ENCODE data around the gene DNAH3. TPM values are rescaled to one million over a fixed set of nuclear protein-coding genes. Genes with fewer than 3 reads are reported as not detected.
A peak's percentile ranks its signal among the peaks of the same experiment; 100 is the strongest.

Gene DNAH3
- total RNA-seq, 1 donor from 2014 or later = not detected

- Mint-ChIP-seq H3K9me3 (no peaks in the 10 kb centered on the region), H3K4me1 (ENCODE audit: low read depth) (peaks cover 76% of the 10 kb centered on the region), H3K27me3 (ENCODE audit: insufficient read depth) (no peaks in the 10 kb centered on the region), H3K27ac (peak overlapping the region; percentile 64), H3K4me3 (peak overlapping the region; percentile 17), H3K36me3 (ENCODE audit: low read depth) (peaks cover 30% of the 10 kb centered on the region)
- intact Hi-C loops (cut with micrococcal nuclease) = no loop called here
- peak; percentile 14 for DNase-seq (ENCODE audit: low spot score)
Measured at GRCh38 chr16:20904507-20905081, 246.1 kb downstream of the DNAH3 start.

- Mint-ChIP-seq H3K27me3 (ENCODE audit: insufficient read depth) (no peaks in the 10 kb centered on the region), H3K9me3 (no peaks in the 10 kb centered on the region), H3K4me3 (peak overlapping the region; percentile 17), H3K27ac (peak overlapping the region; percentile 64), H3K36me3 (ENCODE audit: low read depth) (peaks cover 30% of the 10 kb centered on the region), H3K4me1 (ENCODE audit: low read depth) (peaks cover 76% of the 10 kb centered on the region)
- intact Hi-C loops (cut with micrococcal nuclease) = no loop called here
- DNase-seq (ENCODE audit: low spot score) = no peak
Measured at GRCh38 chr16:20903899-20904506, 246.6 kb downstream of the DNAH3 start.

GRCh38 chr16:20903116-20903898 lies 247.3 kb downstream of the DNAH3 start:
- no peaks in the 10 kb centered on the region for H3K9me3 Mint-ChIP-seq
- no peak overlapping the region for H3K27ac Mint-ChIP-seq
- intact Hi-C loops (cut with micrococcal nuclease) = no loop called here
- H3K4me3 Mint-ChIP-seq = peak overlapping the region; percentile 47
- no peaks in the 10 kb centered on the region for H3K27me3 Mint-ChIP-seq (ENCODE audit: insufficient read depth)
- no peak for DNase-seq (ENCODE audit: low spot score)
- peaks cover 31% of the 10 kb centered on the region for H3K36me3 Mint-ChIP-seq (ENCODE audit: low read depth)
- H3K4me1 Mint-ChIP-seq (ENCODE audit: low read depth) = peaks cover 76% of the 10 kb centered on the region

GRCh38 chr16:20902426-20902825 lies 248.2 kb downstream of the DNAH3 start:
- peaks cover 78% of the 10 kb centered on the region for H3K4me1 Mint-ChIP-seq (ENCODE audit: low read depth)
- peak overlapping the region; percentile 100 for H3K27ac Mint-ChIP-seq
- H3K4me3 Mint-ChIP-seq = peak overlapping the region; percentile 90
- H3K27me3 Mint-ChIP-seq (ENCODE audit: insufficient read depth) = no peaks in the 10 kb centered on the region
- peaks cover 38% of the 10 kb centered on the region for H3K36me3 Mint-ChIP-seq (ENCODE audit: low read depth)
- no peak for DNase-seq (ENCODE audit: low spot score)
- no peaks in the 10 kb centered on the region for H3K9me3 Mint-ChIP-seq
- intact Hi-C loops (cut with micrococcal nuclease) = no loop called here

- H3K9me3 Mint-ChIP-seq = no peaks in the 10 kb centered on the region
- H3K27ac Mint-ChIP-seq = peak overlapping the region; percentile 100
- H3K36me3 Mint-ChIP-seq (ENCODE audit: low read depth) = peaks cover 45% of the 10 kb centered on the region
- H3K27me3 Mint-ChIP-seq (ENCODE audit: insufficient read depth) = no peaks in the 10 kb centered on the region
- DNase-seq (ENCODE audit: low spot score) = peak; percentile 8
- H3K4me1 Mint-ChIP-seq (ENCODE audit: low read depth) = peaks cover 83% of the 10 kb centered on the region
- intact Hi-C loops (cut with micrococcal nuclease) = loop anchor here (2.0 kb wide), 1 partner anchor 1289 kb away; no protein-coding TSS in a partner anchor
- peak overlapping the region; percentile 90 for H3K4me3 Mint-ChIP-seq
Measured at GRCh38 chr16:20901436-20902112, 249.1 kb downstream of the DNAH3 start.

- intact Hi-C loops (cut with micrococcal nuclease) = loop anchor here (2.0 kb wide), 1 partner anchor 1290 kb away; no protein-coding TSS in a partner anchor
- no peak for DNase-seq (ENCODE audit: low spot score)
- peak overlapping the region; percentile 100 for H3K27ac Mint-ChIP-seq
- H3K9me3 Mint-ChIP-seq = no peaks in the 10 kb centered on the region
- peaks cover 43% of the 10 kb centered on the region for H3K36me3 Mint-ChIP-seq (ENCODE audit: low read depth)
- H3K4me1 Mint-ChIP-seq (ENCODE audit: low read depth) = peaks cover 78% of the 10 kb centered on the region
- no peaks in the 10 kb centered on the region for H3K27me3 Mint-ChIP-seq (ENCODE audit: insufficient read depth)
- peak overlapping the region; percentile 90 for H3K4me3 Mint-ChIP-seq
Measured at GRCh38 chr16:20901068-20901435, 249.6 kb downstream of the DNAH3 start.

GRCh38 chr16:20900299-20901067 lies 250.2 kb downstream of the DNAH3 start, which contains the start of the genes DCUN1D3 and LYRM1:
Gene DCUN1D3 (minus strand): TSS chr16:20900358. CDS start chr16:20862538, 37,820 bp downstream.
Gene LYRM1 (plus strand): TSS chr16:20900771. CDS start chr16:20915556, 14,785 bp downstream.
- intact Hi-C loops (cut with micrococcal nuclease) = loop anchor here (1.0 to 2.0 kb wide), 8 partner anchors 11 to 1290 kb away; partner anchors contain the start of genes ERI2, REXO5 and THUMPD1

GRCh38 chr16:20899477-20900298 lies 251.0 kb downstream of the DNAH3 start:
- peak overlapping the region; percentile 90 for H3K4me3 Mint-ChIP-seq
- peak overlapping the region; percentile 100 for H3K27ac Mint-ChIP-seq
- H3K36me3 Mint-ChIP-seq (ENCODE audit: low read depth) = peaks cover 42% of the 10 kb centered on the region
- intact Hi-C loops (cut with micrococcal nuclease) = loop anchor here (1.0 to 2.0 kb wide), 9 partner anchors 12 to 1291 kb away; partner anchors contain the start of genes ERI2, REXO5 and THUMPD1
- peaks cover 73% of the 10 kb centered on the region for H3K4me1 Mint-ChIP-seq (ENCODE audit: low read depth)
- H3K27me3 Mint-ChIP-seq (ENCODE audit: insufficient read depth) = no peaks in the 10 kb centered on the region
- no peaks in the 10 kb centered on the region for H3K9me3 Mint-ChIP-seq
- DNase-seq (ENCODE audit: low spot score) = no peak

More at GRCh38 chr16:20900299-20901067, 250.2 kb downstream of the DNAH3 start, which contains the start of the genes DCUN1D3 and LYRM1:
- Mint-ChIP-seq H3K4me3 (peak within 1 kb of the TSS; percentile 90), H3K27me3 (ENCODE audit: insufficient read depth) (no peaks in the 10 kb centered on the region), H3K9me3 (no peaks in the 10 kb centered on the region), H3K36me3 (ENCODE audit: low read depth) (peaks cover 41% of the 10 kb centered on the region), H3K4me1 (ENCODE audit: low read depth) (peaks cover 76% of the 10 kb centered on the region), H3K27ac (peak within 1 kb of the TSS; percentile 100)
- peak; percentile 81 for DNase-seq (ENCODE audit: low spot score)

GRCh38 chr16:20899071-20899470 lies 251.6 kb downstream of the DNAH3 start:
- H3K9me3 Mint-ChIP-seq = no peaks in the 10 kb centered on the region
- peaks cover 67% of the 10 kb centered on the region for H3K4me1 Mint-ChIP-seq (ENCODE audit: low read depth)
- no peaks in the 10 kb centered on the region for H3K27me3 Mint-ChIP-seq (ENCODE audit: insufficient read depth)
- peaks cover 42% of the 10 kb centered on the region for H3K36me3 Mint-ChIP-seq (ENCODE audit: low read depth)
- H3K27ac Mint-ChIP-seq = peak overlapping the region; percentile 100
- DNase-seq (ENCODE audit: low spot score) = no peak
- intact Hi-C loops (cut with micrococcal nuclease) = loop anchor here (1.0 kb wide), 1 partner anchor 15 kb away; no protein-coding TSS in a partner anchor
- H3K4me3 Mint-ChIP-seq = peak overlapping the region; percentile 90

- H3K36me3 Mint-ChIP-seq (ENCODE audit: low read depth) = peaks cover 39% of the 10 kb centered on the region
- no peaks in the 10 kb centered on the region for H3K27me3 Mint-ChIP-seq (ENCODE audit: insufficient read depth)
- intact Hi-C loops (cut with micrococcal nuclease) = no loop called here
- H3K4me1 Mint-ChIP-seq (ENCODE audit: low read depth) = peaks cover 55% of the 10 kb centered on the region
- H3K4me3 Mint-ChIP-seq = peak overlapping the region; percentile 90
- no peak for DNase-seq (ENCODE audit: low spot score)
- H3K27ac Mint-ChIP-seq = peak overlapping the region; percentile 57
- no peaks in the 10 kb centered on the region for H3K9me3 Mint-ChIP-seq
Measured at GRCh38 chr16:20897922-20898321, 252.7 kb downstream of the DNAH3 start.

- no peak for DNase-seq (ENCODE audit: low spot score)
- intact Hi-C loops (cut with micrococcal nuclease) = no loop called here
- Mint-ChIP-seq H3K9me3 (no peaks in the 10 kb centered on the region), H3K27me3 (ENCODE audit: insufficient read depth) (no peaks in the 10 kb centered on the region), H3K27ac (peak overlapping the region; percentile 57), H3K4me1 (ENCODE audit: low read depth) (peaks cover 50% of the 10 kb centered on the region), H3K4me3 (peak overlapping the region; percentile 90), H3K36me3 (ENCODE audit: low read depth) (peaks cover 37% of the 10 kb centered on the region)
Measured at GRCh38 chr16:20897253-20897897, 253.3 kb downstream of the DNAH3 start.
